GM12878 (cell line): ENCODE results near the gene SPAG9.

Experiments
- BHLHE40 ChIP-seq, 2 experiments: fragments of 450-650 bp in 1 of 2; IDR thresholded peaks; 2 replicates each; pipeline ENCODE4 v1.6.1; 2011 to 2017; ENCODE audit warnings: low read depth in 2 of 2, borderline replicate concordance in 1 of 2, improper control_type of control experiment in 1 of 2, low read length in 1 of 2, mild to moderate bottlenecking in 1 of 2
- MTA2 ChIP-seq: fragments of 450-650 bp; IDR thresholded peaks from 2 replicates; pipeline ENCODE4 v1.6.1; 2016; ENCODE audit warnings: low read depth, mild to moderate bottlenecking, moderate library complexity
- NFIC ChIP-seq: IDR thresholded peaks from 2 replicates; pipeline ENCODE4 v1.6.1; 2012; ENCODE audit warnings: low read depth, mild to moderate bottlenecking, inconsistent platforms, low read length, moderate library complexity
- POLR2A ChIP-seq: IDR thresholded peaks from 2 replicates; pipeline ENCODE4 v1.6.1; 2011; ENCODE audit warnings: low read depth, mild to moderate bottlenecking, low read length
- TARDBP ChIP-seq: IDR thresholded peaks from 2 replicates; pipeline ENCODE4 v1.6.1; 2016; ENCODE audit warnings: borderline replicate concordance
- YY1 ChIP-seq: IDR thresholded peaks from 2 replicates; pipeline ENCODE4 v1.6.1; 2011; ENCODE audit warnings: low read depth, mild to moderate bottlenecking, low read length
- TF ChIP-seq, protein P1 (sequence below), 3 experiments: IDR thresholded peaks in 2 of 3; conservative IDR thresholded peaks in 1 of 3; 2 replicates each; pipeline ENCODE4 v1.5.1; 2011; ENCODE audit warnings: low read depth in 3 of 3, low read length in 3 of 3, mild to moderate bottlenecking in 3 of 3, control low read depth in 2 of 3, moderate library complexity in 2 of 3, inconsistent platforms in 1 of 3, mixed read lengths in 1 of 3; ENCODE audit not compliant: control insufficient read depth in 2 of 3, insufficient read depth in 1 of 3; ENCODE audit errors: extremely low read depth in 1 of 3
- TF ChIP-seq, protein P2 (sequence below): IDR thresholded peaks from 2 replicates; pipeline ENCODE4 v1.6.1; 2012; ENCODE audit warnings: improper control_type of control experiment, low read depth, low read length; ENCODE audit not compliant: insufficient replicate concordance

DNA sequence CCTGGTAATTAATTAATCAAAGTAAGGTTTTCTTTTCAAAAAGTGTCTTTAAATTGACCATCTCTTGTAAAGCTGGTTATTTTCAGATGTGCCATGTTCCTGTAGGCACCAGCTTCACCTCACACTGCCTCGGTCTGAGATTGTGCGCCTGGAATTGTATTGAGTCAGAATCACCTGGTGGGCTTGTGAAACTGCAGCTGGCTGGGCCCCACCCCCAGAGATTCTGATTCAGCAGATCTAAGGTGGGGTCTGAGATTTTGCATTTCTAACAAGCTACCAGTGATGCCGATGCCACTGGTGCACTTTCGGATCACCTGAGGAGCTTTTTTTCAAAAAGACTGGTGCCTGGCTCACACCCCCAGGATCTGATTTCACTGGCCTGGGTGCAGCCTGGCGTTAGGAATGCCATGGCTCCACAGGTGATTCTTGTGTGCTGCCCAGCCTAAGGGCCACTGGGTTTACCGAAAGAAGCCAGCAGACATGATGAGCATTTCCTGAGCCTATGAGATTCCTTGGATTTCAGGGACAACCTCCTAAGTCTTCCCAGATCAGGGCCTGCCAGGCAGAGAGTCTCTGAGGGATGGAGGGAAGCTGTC is 195.3 kb downstream of the SPAG9 start:
- TF ChIP-seq MTA2 (no peak), TARDBP (no peak), YY1 (no peak), POLR2A (no peak), NFIC (no peak), BHLHE40 (IDR thresholded peaks at IDR 0.05; ENCODE audit: borderline replicate concordance in 1 of 2, low read depth in 2 of 2, low read length in 1 of 2) (no peak)
- TF ChIP-seq, protein P1, sequence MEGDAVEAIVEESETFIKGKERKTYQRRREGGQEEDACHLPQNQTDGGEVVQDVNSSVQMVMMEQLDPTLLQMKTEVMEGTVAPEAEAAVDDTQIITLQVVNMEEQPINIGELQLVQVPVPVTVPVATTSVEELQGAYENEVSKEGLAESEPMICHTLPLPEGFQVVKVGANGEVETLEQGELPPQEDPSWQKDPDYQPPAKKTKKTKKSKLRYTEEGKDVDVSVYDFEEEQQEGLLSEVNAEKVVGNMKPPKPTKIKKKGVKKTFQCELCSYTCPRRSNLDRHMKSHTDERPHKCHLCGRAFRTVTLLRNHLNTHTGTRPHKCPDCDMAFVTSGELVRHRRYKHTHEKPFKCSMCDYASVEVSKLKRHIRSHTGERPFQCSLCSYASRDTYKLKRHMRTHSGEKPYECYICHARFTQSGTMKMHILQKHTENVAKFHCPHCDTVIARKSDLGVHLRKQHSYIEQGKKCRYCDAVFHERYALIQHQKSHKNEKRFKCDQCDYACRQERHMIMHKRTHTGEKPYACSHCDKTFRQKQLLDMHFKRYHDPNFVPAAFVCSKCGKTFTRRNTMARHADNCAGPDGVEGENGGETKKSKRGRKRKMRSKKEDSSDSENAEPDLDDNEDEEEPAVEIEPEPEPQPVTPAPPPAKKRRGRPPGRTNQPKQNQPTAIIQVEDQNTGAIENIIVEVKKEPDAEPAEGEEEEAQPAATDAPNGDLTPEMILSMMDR (IDR thresholded peaks at IDR 0.05 in 2 of 3, conservative IDR thresholded peaks at IDR 0.05 in 1 of 3; ENCODE audit: control insufficient read depth in 2 of 3, extremely low read depth in 1 of 3, insufficient read depth in 1 of 3, low read depth in 3 of 3, low read length in 3 of 3): no peak
- TF ChIP-seq, protein P2, sequence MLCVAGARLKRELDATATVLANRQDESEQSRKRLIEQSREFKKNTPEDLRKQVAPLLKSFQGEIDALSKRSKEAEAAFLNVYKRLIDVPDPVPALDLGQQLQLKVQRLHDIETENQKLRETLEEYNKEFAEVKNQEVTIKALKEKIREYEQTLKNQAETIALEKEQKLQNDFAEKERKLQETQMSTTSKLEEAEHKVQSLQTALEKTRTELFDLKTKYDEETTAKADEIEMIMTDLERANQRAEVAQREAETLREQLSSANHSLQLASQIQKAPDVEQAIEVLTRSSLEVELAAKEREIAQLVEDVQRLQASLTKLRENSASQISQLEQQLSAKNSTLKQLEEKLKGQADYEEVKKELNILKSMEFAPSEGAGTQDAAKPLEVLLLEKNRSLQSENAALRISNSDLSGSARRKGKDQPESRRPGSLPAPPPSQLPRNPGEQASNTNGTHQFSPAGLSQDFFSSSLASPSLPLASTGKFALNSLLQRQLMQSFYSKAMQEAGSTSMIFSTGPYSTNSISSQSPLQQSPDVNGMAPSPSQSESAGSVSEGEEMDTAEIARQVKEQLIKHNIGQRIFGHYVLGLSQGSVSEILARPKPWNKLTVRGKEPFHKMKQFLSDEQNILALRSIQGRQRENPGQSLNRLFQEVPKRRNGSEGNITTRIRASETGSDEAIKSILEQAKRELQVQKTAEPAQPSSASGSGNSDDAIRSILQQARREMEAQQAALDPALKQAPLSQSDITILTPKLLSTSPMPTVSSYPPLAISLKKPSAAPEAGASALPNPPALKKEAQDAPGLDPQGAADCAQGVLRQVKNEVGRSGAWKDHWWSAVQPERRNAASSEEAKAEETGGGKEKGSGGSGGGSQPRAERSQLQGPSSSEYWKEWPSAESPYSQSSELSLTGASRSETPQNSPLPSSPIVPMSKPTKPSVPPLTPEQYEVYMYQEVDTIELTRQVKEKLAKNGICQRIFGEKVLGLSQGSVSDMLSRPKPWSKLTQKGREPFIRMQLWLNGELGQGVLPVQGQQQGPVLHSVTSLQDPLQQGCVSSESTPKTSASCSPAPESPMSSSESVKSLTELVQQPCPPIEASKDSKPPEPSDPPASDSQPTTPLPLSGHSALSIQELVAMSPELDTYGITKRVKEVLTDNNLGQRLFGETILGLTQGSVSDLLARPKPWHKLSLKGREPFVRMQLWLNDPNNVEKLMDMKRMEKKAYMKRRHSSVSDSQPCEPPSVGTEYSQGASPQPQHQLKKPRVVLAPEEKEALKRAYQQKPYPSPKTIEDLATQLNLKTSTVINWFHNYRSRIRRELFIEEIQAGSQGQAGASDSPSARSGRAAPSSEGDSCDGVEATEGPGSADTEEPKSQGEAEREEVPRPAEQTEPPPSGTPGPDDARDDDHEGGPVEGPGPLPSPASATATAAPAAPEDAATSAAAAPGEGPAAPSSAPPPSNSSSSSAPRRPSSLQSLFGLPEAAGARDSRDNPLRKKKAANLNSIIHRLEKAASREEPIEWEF: no peak
